HG03378 (cell line): ENCODE results near the gene MAML2.

Experiments used
- ATAC-seq: cut with Tn5 transposase; IDR thresholded peaks from one replicate; pipeline ENCODE4 v1.9.1; 2021; ENCODE audit warnings: mild to moderate bottlenecking, moderate library complexity; ENCODE audit not compliant: unreplicated experiment

MAML2 gene

GRCh38 chr11:96023275-96023674, 319.7 kb downstream of the MAML2 start:
- ATAC-seq: no peak

GRCh38 chr11:96021901-96022650, 320.9 kb downstream of the MAML2 start:
- ATAC-seq: no peak

DNA sequence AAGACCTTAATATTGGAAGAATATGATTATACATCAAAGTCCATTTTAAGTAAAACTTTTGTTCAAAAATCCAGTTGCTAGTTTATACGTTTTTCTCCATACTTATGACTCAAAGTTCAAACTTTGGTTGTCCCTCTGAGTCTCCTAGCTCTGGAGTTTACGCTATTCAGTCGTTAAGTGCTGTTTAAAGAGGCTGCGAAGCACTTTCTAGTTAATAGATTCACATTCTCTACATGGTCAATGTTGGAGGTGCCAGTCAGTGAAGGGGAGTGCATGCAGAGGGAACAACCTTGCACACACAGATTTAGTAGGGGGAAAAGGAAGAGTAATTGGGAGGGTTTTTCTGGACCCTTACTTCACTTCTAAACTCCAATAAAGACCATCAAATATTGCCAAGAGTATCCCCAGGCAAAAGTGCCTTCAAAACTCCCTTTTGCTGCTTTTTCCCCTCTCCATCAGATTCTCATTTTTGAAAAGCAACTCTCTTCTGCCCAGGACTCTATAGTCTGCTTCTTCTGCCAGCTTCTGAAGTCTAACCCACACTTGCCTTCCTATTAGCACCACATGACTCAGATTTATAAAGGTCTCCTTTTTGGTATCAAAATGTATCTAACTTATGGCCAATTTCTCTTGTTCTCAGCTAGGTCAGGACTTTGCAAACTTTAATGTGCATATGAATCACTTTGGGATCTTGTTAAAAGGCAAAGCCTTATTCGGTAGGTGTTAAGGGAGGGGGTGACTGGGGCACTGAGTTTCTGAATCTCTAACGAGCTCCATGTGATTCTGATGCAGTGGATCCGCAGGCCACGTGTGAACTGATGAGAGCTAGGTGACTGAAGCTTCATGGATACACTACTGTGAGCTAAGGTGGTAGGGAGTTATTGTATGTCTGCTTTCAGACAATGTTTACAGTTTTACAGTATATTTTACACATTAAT, 322.9 kb downstream of the MAML2 start:
- ATAC-seq: no peak

DNA sequence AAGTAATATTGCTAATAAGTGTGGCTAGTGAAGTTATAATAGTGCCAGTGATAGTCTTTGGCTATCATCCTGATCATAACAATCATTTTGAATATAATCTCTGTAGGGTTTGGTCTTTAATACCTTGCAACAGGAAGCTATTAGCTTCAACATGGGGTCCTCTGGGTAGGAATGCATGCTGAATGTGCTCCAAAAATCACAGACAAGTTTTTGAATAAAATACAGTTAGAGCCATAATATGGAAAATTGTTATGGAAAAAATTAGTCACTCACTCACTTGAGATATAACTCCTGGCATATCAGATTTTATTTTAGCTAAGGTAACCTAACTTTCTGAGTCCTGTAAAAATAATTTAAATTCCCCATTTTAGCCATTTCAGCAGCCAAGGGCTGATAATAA, 323.7 kb downstream of the MAML2 start:
- no peak for ATAC-seq

GRCh38 chr11:96017856-96018255, 325.1 kb downstream of the MAML2 start:
- no peak for ATAC-seq

GRCh38 chr11:96016978-96017502, 326.0 kb downstream of the MAML2 start:
- ATAC-seq: no peak

DNA sequence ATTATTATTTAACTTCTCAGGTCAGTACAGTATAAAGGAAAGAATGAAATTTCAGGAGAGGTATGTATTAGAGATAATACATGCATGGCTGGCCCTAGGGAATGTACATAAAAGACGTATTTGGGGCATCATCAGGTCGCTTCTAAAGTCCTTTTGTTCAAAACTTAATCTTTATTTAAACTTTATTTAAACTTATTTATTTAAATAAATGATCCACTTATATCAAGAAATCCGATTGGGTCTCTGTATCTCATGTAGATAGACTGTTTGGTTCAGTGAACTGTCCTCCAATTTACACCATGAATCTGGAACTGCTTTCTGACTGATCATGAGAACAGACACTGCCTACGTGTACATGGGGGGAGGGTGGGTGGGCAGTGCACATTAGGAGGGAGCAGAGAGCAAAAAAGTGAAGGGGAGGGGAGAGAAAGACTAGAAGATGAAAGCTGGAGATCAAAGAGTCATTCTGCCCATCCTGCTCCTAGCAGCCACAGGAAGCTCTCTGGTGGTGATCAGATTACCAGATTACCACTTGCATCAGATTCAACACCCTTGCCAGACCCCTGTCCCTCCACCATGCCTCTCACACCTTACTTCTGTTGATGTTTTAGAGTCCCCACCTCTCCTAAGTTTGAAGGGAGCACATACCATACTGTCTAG, 327.0 kb downstream of the MAML2 start:
- ATAC-seq: no peak

- no peak for ATAC-seq
Observed at GRCh38 chr11:96014217-96014616, 328.8 kb downstream of the MAML2 start.

DNA sequence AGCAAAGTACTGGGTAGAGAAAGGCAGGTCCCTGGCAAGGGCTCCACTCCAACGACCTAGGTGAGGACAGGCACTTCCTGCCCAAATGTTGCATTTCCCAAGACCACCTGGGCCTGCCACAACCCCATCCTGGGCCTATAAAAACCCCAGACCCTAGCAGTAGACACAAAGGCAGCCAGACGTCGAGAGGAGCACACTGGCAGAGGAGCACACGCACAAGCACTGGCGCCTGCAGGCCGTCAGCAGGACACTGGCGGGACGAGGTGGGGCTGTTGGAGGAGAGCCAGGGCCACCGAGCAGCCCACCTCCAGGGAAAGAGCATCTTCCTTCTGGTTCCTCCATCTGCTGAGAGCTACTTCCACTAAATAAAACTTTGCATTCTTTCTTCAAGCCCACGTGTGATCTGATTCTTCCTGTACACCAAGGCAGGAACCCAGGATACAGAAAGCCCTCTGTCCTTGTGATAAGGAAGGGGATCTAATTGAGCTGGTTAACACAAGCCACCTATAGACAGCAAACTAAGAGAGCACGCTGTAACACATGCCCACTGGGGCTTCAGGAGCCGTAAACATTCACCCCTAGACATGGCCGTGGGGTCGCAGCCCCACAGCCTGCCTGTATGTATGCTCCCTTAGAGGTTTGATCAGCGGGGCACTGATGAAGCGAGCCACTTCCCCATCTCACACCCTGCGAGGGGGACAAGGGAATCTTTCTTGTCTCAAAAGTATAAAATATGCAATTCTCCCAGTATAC, 329.4 kb downstream of the MAML2 start:
- ATAC-seq: no peak

- peak; percentile 94 for ATAC-seq
Observed at GRCh38 chr11:96012086-96012824, 330.7 kb downstream of the MAML2 start.

DNA sequence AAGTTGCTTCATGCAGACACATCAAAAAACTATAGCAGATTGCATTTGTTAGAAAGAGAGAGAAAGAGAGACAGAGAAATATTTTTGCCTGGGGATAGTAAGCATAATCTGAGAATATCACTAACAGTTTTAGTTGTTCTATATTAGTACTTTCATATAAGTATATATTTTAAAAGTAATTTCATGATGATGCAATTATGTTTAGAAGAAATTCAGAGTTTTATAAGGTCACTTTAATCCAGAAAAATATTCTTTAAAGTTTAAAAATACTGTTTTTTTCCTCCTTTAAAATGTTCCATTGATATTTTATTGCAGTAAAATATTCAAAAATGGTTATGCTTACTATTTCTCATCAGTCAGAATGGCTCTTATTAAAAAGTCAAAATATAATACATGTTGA, 332.3 kb downstream of the MAML2 start:
- ATAC-seq: no peak

- no peak for ATAC-seq
Observed at GRCh38 chr11:96008161-96008720, 334.8 kb downstream of the MAML2 start.

GRCh38 chr11:96006037-96006436, 337.0 kb downstream of the MAML2 start:
- no peak for ATAC-seq

DNA sequence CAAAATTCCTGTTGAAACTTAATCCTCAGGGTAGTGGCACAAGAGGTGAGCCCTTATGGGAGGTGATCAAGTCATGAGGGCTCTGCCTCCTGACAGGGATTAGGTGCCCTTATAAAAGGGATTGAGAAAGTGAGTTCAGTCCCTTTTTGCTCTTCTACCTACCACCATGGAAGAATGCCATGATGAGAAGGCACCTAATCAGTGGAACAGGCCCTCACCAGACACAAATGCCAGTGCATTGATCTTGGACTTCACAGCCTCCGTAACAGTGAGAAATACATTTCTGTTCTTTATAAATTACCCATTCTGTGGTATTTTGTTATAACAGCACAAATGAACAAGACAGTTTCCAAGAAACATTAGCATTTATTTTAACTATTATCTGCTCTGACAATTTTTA, 338.1 kb downstream of the MAML2 start:
- no peak for ATAC-seq

GRCh38 chr11:96002754-96003290, 340.2 kb downstream of the MAML2 start:
- ATAC-seq: no peak

DNA sequence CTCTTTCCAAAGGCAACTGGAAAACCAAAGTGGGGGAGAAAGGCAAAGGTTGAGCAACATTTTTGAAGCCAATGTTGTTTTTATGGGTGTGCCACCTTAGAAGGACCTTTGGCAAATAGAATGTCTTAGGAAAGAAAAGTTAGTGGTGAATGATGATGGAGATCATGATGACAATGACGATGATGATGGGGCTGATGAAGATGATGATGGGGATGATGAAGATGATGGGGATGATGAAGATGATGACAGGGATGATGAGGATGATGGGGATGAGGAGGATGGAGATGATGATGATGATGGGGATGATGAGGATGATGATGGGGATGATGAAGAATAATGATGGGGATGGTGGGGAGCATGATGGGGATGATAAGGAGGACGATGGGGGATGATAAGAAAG, 340.7 kb downstream of the MAML2 start:
- ATAC-seq: no peak

DNA sequence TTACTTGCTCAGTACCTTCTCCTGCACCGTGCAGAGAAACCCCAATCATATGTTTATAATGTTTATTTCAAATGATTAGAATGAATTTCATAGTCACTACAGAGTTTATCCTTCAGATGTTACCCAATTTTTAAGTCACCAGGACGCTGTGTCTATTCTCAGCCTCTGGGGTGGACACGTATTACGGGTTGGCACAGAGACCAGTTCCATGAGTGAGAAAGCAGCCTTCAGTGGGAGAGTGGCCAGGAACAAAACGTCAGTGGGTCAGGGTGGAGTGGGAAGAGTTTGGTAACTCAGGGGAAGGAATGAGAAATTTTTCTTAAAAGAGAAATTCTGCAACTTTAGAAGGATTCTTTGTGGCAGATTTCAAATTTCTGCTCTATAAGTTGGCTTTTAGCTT, 342.0 kb downstream of the MAML2 start:
- ATAC-seq: no peak

GRCh38 chr11:95999711-96000406, 343.1 kb downstream of the MAML2 start:
- ATAC-seq: no peak
